HCT116 (cell line): ENCODE results near the gene SH2B3. TPM values are rescaled to one million over a fixed set of nuclear protein-coding genes. Genes with fewer than 3 reads are reported as not detected.

Experiments used
- ATAC-seq: fragments of 200-7000 bp; cut with Tn5 transposase; 2 replicates; pipeline ENCODE4 v1.9.1; 2020; ENCODE audit warnings: mild to moderate bottlenecking, moderate library complexity
- BruUV-seq: library from RNA; stranded (reverse); fragments of 400-500 nt; replicated peaks from 2 replicates; lab custom pipeline; 2021; lab: Mats Ljungman, UMichigan
- CTCF ChIA-PET: fragments of 300-600 bp; sonication (Branson Sonifier 250); formaldehyde crosslinking; loops from one replicate; lab custom pipeline; 2021; ENCODE audit warnings: antibody characterized with exemption; lab: Charles Lee
- POLR2A ChIA-PET: fragments of 300-600, 350-600 bp; sonication (Branson Sonifier 250); formaldehyde crosslinking; loops from one replicate; lab custom pipeline; 2021; ENCODE audit warnings: antibody characterized with exemption; lab: Charles Lee
- RAD21 ChIA-PET, 2 experiments: fragments of 300-600 bp; sonication (Branson Sonifier 250); formaldehyde crosslinking; loops; one replicate each; lab custom pipeline; 2023; ENCODE audit warnings: low total read pairs in 2 of 2; ENCODE audit not compliant: uncharacterized antibody in 2 of 2, unreplicated experiment in 2 of 2, low non-redundant PET in 1 of 2; lab: Charles Lee
- DNase-seq: peaks from one replicate; pipeline ENCODE4 v3.0.0-alpha.2; 2010; ENCODE audit warnings: low read depth, low spot score
- H2AFZ ChIP-seq: fragments of 200-600 bp; shearing (Covaris generic), sonication (generic); 2 replicates; pipeline ENCODE4 v1.6.1; 2017; ENCODE audit warnings: low read depth, mixed run types, mixed read lengths, antibody characterized with exemption, low read length; ENCODE audit not compliant: poor library complexity, severe bottlenecking
- H3K27ac ChIP-seq: 2 replicates; pipeline ENCODE4 v1.5.1; 2012; ENCODE audit warnings: low read depth, low read length
- H3K27me3 ChIP-seq: fragments of 200-600 bp; sonication (generic); 2 replicates; pipeline ENCODE4 v1.6.1; 2016; ENCODE audit warnings: mixed run types, low read length, mixed read lengths; ENCODE audit not compliant: insufficient read depth
- H3K36me3 ChIP-seq, 2 experiments: fragments of 200-500 bp in 1 of 2; fragments of 200-600 bp in 1 of 2; sonication (Bioruptor generic) in 1 of 2; sonication (generic) in 1 of 2; 2 replicates each; pipeline versions ENCODE4 v1.5.1 to v1.6.1; 2014 to 2016; ENCODE audit warnings: low read length in 2 of 2, inconsistent platforms in 1 of 2, mixed read lengths in 1 of 2, mixed run types in 1 of 2; ENCODE audit not compliant: insufficient read depth in 2 of 2, control insufficient read depth in 1 of 2
- H3K4me1 ChIP-seq, 2 experiments: fragments of 200-600 bp in 1 of 2; sonication (generic) in 1 of 2; 2 replicates each; pipeline versions ENCODE4 v1.5.1 to v1.6.1; 2012 to 2017; ENCODE audit warnings: low read length in 2 of 2, inconsistent platforms in 1 of 2, mild to moderate bottlenecking in 1 of 2, mixed read lengths in 1 of 2, mixed run types in 1 of 2, moderate library complexity in 1 of 2; ENCODE audit not compliant: insufficient read depth in 2 of 2, control insufficient read depth in 1 of 2
- H3K4me2 ChIP-seq: fragments of 200-600 bp; sonication (generic); 2 replicates; pipeline ENCODE4 v1.6.1; 2017; ENCODE audit warnings: mixed run types, low read length, mixed read lengths
- H3K4me3 ChIP-seq, 2 experiments: fragments of 200-600 bp in 1 of 2; sonication (generic) in 1 of 2; replicated peaks in 1 of 2; 2 replicates each; pipeline ENCODE4 v1.5.1; 2011 to 2016; ENCODE audit warnings: low read length in 2 of 2, control low read depth in 1 of 2, low read depth in 1 of 2, mild to moderate bottlenecking in 1 of 2, mixed read lengths in 1 of 2, mixed run types in 1 of 2
- H3K79me2 ChIP-seq: fragments of 200-600 bp; sonication (generic); 2 replicates; pipeline ENCODE4 v1.6.1; 2017; ENCODE audit warnings: mild to moderate bottlenecking, mixed run types, low read length, moderate library complexity, mixed read lengths; ENCODE audit not compliant: insufficient read depth
- H3K9ac ChIP-seq: fragments of 200-600 bp; sonication (generic); 2 replicates; pipeline ENCODE4 v1.6.1; 2016; ENCODE audit warnings: low read length, mixed read lengths
- H3K9me2 ChIP-seq: fragments of 200-600 bp; sonication (generic), shearing (Covaris generic); 2 replicates; pipeline ENCODE4 v1.6.1; 2017; ENCODE audit warnings: mixed run types, mild to moderate bottlenecking, moderate library complexity; ENCODE audit not compliant: insufficient read depth
- H3K9me3 ChIP-seq, 2 experiments: fragments of 200-500 bp in 1 of 2; fragments of 200-600 bp in 1 of 2; sonication (Bioruptor generic) in 1 of 2; sonication (generic) in 1 of 2; 2 replicates each; pipeline ENCODE4 v1.6.1; 2014 to 2017; ENCODE audit warnings: low read length in 2 of 2, mixed read lengths in 2 of 2, inconsistent platforms in 1 of 2, low read depth in 1 of 2, mild to moderate bottlenecking in 1 of 2, mixed run types in 1 of 2, moderate library complexity in 1 of 2; ENCODE audit not compliant: control insufficient read depth in 1 of 2, insufficient read depth in 1 of 2
- H4K20me1 ChIP-seq: fragments of 200-600 bp; sonication (generic), shearing (Covaris generic); 2 replicates; pipeline ENCODE4 v1.6.1; 2017; ENCODE audit warnings: mixed run types, mild to moderate bottlenecking, moderate library complexity; ENCODE audit not compliant: insufficient read depth
- ATF3 ChIP-seq: IDR thresholded peaks from 2 replicates; pipeline ENCODE4 v1.6.1; 2012
- CBX3 ChIP-seq: IDR thresholded peaks from 2 replicates; pipeline ENCODE4 v1.6.1; 2012; ENCODE audit warnings: low read depth
- CEBPB ChIP-seq: IDR thresholded peaks from 2 replicates; pipeline ENCODE4 v1.6.1; 2012; ENCODE audit warnings: low read depth
- CTCF ChIP-seq, 3 experiments: fragments of 200-600 bp in 1 of 3; sonication (generic) in 1 of 3; IDR thresholded peaks in 2 of 3; conservative IDR thresholded peaks in 1 of 3; 2 replicates each; pipeline ENCODE4 v1.5.1; 2012 to 2017; ENCODE audit warnings: low read depth in 2 of 3, low read length in 2 of 3, antibody characterized with exemption in 1 of 3, borderline replicate concordance in 1 of 3, control low read depth in 1 of 3, mild to moderate bottlenecking in 1 of 3, mixed read lengths in 1 of 3, mixed run types in 1 of 3, moderate library complexity in 1 of 3; ENCODE audit not compliant: insufficient read depth in 1 of 3
- EGR1 ChIP-seq: IDR thresholded peaks from 2 replicates; pipeline ENCODE4 v1.6.1; 2012; ENCODE audit warnings: low read depth
- ELF1 ChIP-seq: IDR thresholded peaks from 2 replicates; pipeline ENCODE4 v1.6.1; 2012; ENCODE audit warnings: low read depth, borderline replicate concordance
- EZH2phosphoT487 ChIP-seq: fragments of 200-600 bp; IDR thresholded peaks from 2 replicates; pipeline ENCODE4 v1.6.1; 2018; ENCODE audit warnings: antibody characterized with exemption, borderline replicate concordance
- FOSL1 ChIP-seq: IDR thresholded peaks from 2 replicates; pipeline ENCODE4 v1.6.1; 2012; ENCODE audit warnings: low read depth
- MAX ChIP-seq: IDR thresholded peaks from 2 replicates; pipeline ENCODE4 v1.6.1; 2012
- POLR2A ChIP-seq: IDR thresholded peaks from 2 replicates; pipeline ENCODE4 v1.7.0; 2011; ENCODE audit warnings: borderline replicate concordance; ENCODE audit not compliant: insufficient read depth, insufficient read length; ENCODE audit errors: extremely low read depth
- REST ChIP-seq: IDR thresholded peaks from 2 replicates; pipeline ENCODE4 v1.6.1; 2012; ENCODE audit warnings: low read depth
- SIN3A ChIP-seq: IDR thresholded peaks from 2 replicates; pipeline ENCODE4 v1.6.1; 2012; ENCODE audit warnings: low read depth
- SP1 ChIP-seq: IDR thresholded peaks from 2 replicates; pipeline ENCODE4 v1.6.1; 2012; ENCODE audit warnings: low read depth
- TCF7L2 ChIP-seq: IDR thresholded peaks from 2 replicates; pipeline ENCODE4 v1.7.0; 2011; ENCODE audit warnings: borderline replicate concordance, inconsistent platforms; ENCODE audit not compliant: insufficient read depth, insufficient read length; ENCODE audit errors: extremely low read depth
- YY1 ChIP-seq: IDR thresholded peaks from 2 replicates; pipeline ENCODE4 v1.6.1; 2011; ENCODE audit warnings: low read length, low read depth, moderate library complexity, mild to moderate bottlenecking; ENCODE audit not compliant: insufficient replicate concordance; ENCODE audit errors: extremely low read depth
- ZFX ChIP-seq: fragments of 450-650 bp; IDR thresholded peaks from 2 replicates; pipeline ENCODE4 v1.6.1; 2017
- ZNF274 ChIP-seq: fragments of 200-500 bp; sonication (Bioruptor generic); IDR thresholded peaks from 2 replicates; pipeline ENCODE4 v1.6.1; 2014; ENCODE audit warnings: mild to moderate bottlenecking, low read depth, low read length, inconsistent platforms
- intact Hi-C: fragments of 100-400 bp; cut with micrococcal nuclease; formaldehyde crosslinking; loops from 2 replicates; pipeline ENCODE4 v1.10.0; 2022
- total RNA-seq: library from RNA; stranded (reverse); gene quantifications from one replicate; pipeline ENCODE4 v1.2.1, GENCODE V29; 2021; ENCODE audit not compliant: unreplicated experiment

Gene SH2B3
- total RNA-seq, 1 experiment from 2014 or later, result 17.3 TPM

- peak overlapping the region; percentile 30; the same call in 1 of the 2 replicates for H3K27ac ChIP-seq
- no peaks in the 10 kb centered on the region for H3K36me3 ChIP-seq
- ChIA-PET CTCF (no interaction called here), POLR2A (interaction anchor here (1.3 kb wide), 1 partner anchor 29 kb away, joined by 4 read pairs; no protein-coding TSS in a partner anchor), RAD21 (no interaction called here)
- H3K4me3 ChIP-seq, result peak overlapping the region in 1 of 2 experiments; percentile 18; a peak in 1 of 4 replicates
- no peak for ATAC-seq
- H3K27me3 ChIP-seq, result no peaks in the 10 kb centered on the region
- H3K4me1 ChIP-seq, result peaks cover 35 to 81% of the 10 kb centered on the region in 2 experiments
- BruUV-seq, result no TSS peak
- TF ChIP-seq CTCF (IDR thresholded peaks at IDR 0.05 in 2 of 3, conservative IDR thresholded peaks at IDR 0.05 in 1 of 3; ENCODE audit: borderline replicate concordance in 1 of 3, insufficient read depth in 1 of 3, low read depth in 2 of 3, low read length in 2 of 3) (no peak), YY1 (no peak), MAX (no peak), ATF3 (no peak), FOSL1 (no peak), EGR1 (no peak), SIN3A (no peak), CBX3 (no peak), ELF1 (no peak), ZNF274 (no peak), EZH2phosphoT487 (no peak), CEBPB (no peak), POLR2A (no peak), REST (no peak), SP1 (no peak), TCF7L2 (no peak), ZFX (no peak)
- peak overlapping the region; percentile 38 for H3K9ac ChIP-seq
- DNase-seq, result no peak
- peaks cover 40% of the 10 kb centered on the region for H3K79me2 ChIP-seq
- intact Hi-C loops, result no loop called here
- no peaks in the 10 kb centered on the region for H3K9me3 ChIP-seq
- H3K9me2 ChIP-seq, result no peaks in the 10 kb centered on the region
- no peaks in the 10 kb centered on the region for H4K20me1 ChIP-seq
- no peak overlapping the region for H2AFZ ChIP-seq
- H3K4me2 ChIP-seq, result peak overlapping the region; percentile 67
Measured at GRCh38 chr12:111409403-111409779, 3.7 kb downstream of the SH2B3 start.
